DOHH2 (cell line): ENCODE results near the gene CACYBP.

ENCODE experiments used
- CTCF ChIP-seq: fragments of 200-600 bp; sonication (generic); IDR thresholded peaks from one replicate; pipeline ENCODE4 v1.5.1; 2014; ENCODE audit warnings: antibody characterized with exemption, mild to moderate bottlenecking, low read depth, low read length; ENCODE audit not compliant: poor library complexity, severe bottlenecking
- EZH2phosphoT487 ChIP-seq: fragments of 200-600 bp; sonication (generic); IDR thresholded peaks from 2 replicates; pipeline ENCODE4 v1.6.1; 2017; ENCODE audit warnings: borderline replicate concordance, mild to moderate bottlenecking, antibody characterized with exemption, low read length, moderate library complexity, mixed read lengths

GRCh38 chr1:174991473-174991872 lies 8.3 kb upstream of the CACYBP start:
- TF ChIP-seq CTCF (no peak), EZH2phosphoT487 (no peak)
